Measurements from ENCODE around the gene PRTFDC1.

- TF ChIP-seq CTCF (IDR thresholded peaks at IDR 0.05; ENCODE audit: low read length) (no peak), EZH2 (optimal IDR thresholded peaks at IDR 0.05; ENCODE audit: low read depth, low read length) (no peak), EZH2phosphoT487 (IDR thresholded peaks at IDR 0.05; ENCODE audit: low read length) (no peak)
These were observed 44.5 kb downstream of the PRTFDC1 start for GRCh38 chr10:24907956-24908355.
